ENCODE results near the gene USP33.

DNA sequence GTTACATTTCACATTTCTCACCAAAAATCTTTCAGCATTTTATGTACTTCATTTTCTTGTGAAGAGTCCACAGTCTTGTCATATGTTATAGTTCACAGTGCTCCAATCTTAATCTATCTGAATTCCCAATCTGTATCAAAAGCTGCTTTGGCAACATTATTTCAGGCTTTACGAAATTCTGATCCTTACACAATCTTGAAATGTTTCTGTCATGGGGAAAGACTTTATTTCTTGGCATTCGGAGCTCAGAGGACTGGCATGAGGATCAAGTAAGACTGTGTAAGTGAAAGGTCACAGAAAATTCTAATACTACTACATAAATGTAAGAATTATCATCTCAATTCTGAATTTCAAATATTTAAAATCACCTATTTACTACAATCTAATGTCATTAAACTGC lies 2.0 kb downstream of the USP33 start:
- TF ChIP-seq, protein P1, sequence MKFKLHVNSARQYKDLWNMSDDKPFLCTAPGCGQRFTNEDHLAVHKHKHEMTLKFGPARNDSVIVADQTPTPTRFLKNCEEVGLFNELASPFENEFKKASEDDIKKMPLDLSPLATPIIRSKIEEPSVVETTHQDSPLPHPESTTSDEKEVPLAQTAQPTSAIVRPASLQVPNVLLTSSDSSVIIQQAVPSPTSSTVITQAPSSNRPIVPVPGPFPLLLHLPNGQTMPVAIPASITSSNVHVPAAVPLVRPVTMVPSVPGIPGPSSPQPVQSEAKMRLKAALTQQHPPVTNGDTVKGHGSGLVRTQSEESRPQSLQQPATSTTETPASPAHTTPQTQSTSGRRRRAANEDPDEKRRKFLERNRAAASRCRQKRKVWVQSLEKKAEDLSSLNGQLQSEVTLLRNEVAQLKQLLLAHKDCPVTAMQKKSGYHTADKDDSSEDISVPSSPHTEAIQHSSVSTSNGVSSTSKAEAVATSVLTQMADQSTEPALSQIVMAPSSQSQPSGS (IDR thresholded peaks at IDR 0.05; ENCODE audit: low read length) = no peak
- TF ChIP-seq JUND (IDR thresholded peaks at IDR 0.05; ENCODE audit: low read length) = no peak
- TF ChIP-seq JUN (IDR thresholded peaks at IDR 0.05; ENCODE audit: low read depth, low read length) = no peak
- TF ChIP-seq SIX5 (IDR thresholded peaks at IDR 0.05; ENCODE audit: low read depth, low read length) = no peak
- no peak for TF ChIP-seq KDM1A (IDR thresholded peaks at IDR 0.05; ENCODE audit: borderline replicate concordance, low read length)
- no peak for TF ChIP-seq EP300 (IDR thresholded peaks at IDR 0.05; ENCODE audit: borderline replicate concordance in 1 of 2, low read depth in 2 of 2, low read length in 2 of 2)

All from H1 (cell line).